Mammary epithelial cell (primary cell): ENCODE measurements around the gene ZBTB5.

ENCODE experiments used
- CTCF ChIP-seq, 2 donors: IDR thresholded peaks in 1 of 2; conservative IDR thresholded peaks in 1 of 2; 2 replicates each; pipeline ENCODE4 v1.5.1; 2011 to 2012; ENCODE audit warnings: inconsistent platforms in 2 of 2, low read length in 2 of 2, mild to moderate bottlenecking in 2 of 2, control low read depth in 1 of 2, low read depth in 1 of 2; ENCODE audit not compliant: insufficient read depth in 1 of 2; ENCODE audit errors: extremely low read depth in 1 of 2
- EZH2 ChIP-seq: IDR thresholded peaks from 2 replicates; pipeline ENCODE4 v1.6.1; 2012; ENCODE audit warnings: low read length, inconsistent platforms, borderline replicate concordance

- TF ChIP-seq CTCF (conservative IDR thresholded peaks at IDR 0.05 in 1 of 2, IDR thresholded peaks at IDR 0.05 in 1 of 2; ENCODE audit: extremely low read depth in 1 of 2, insufficient read depth in 1 of 2, low read depth in 1 of 2, low read length in 2 of 2): no peak
- TF ChIP-seq EZH2: no peak
These were observed at the start of gene ZBTB5 for GRCh38 chr9:37465249-37466036.
